ENCODE data around the gene SPRY4.
"Not testable (repeated sequence)": the region's sequence is repeated elsewhere in the genome, so short reads cannot be mapped to it uniquely, and the experiment has no call there.

The SPRY4 gene

GRCh38 chr5:142357469-142358090, 32.8 kb upstream of the SPRY4 start:
- Histone ChIP-seq H3K27me3 (ENCODE audit: control insufficient read depth, insufficient read depth, low read length, poor library complexity, severe bottlenecking) (peaks cover 48% of the 10 kb centered on the region), H3K9me3 (ENCODE audit: control insufficient read depth, low read length) (no peaks in the 10 kb centered on the region), H3K27ac (ENCODE audit: insufficient read depth, low read depth, low read length, poor library complexity, severe bottlenecking) (no peak overlapping the region), H3K4me3 (ENCODE audit: insufficient read depth, low read depth, low read length) (peak overlapping the region; percentile 70), H3K36me3 (ENCODE audit: control insufficient read depth, insufficient read depth, low read length) (no peaks in the 10 kb centered on the region), H3K4me1 (ENCODE audit: control insufficient read depth, insufficient read depth, low read length) (peaks cover 3% of the 10 kb centered on the region)
- WGBS, 2 experiments: 45 to 50% methylated on average over 14 of the region's 14 CpGs

- Histone ChIP-seq H3K4me3 (ENCODE audit: insufficient read depth, low read depth, low read length) (peak overlapping the region; percentile 70), H3K27me3 (ENCODE audit: control insufficient read depth, insufficient read depth, low read length, poor library complexity, severe bottlenecking) (peaks cover 48% of the 10 kb centered on the region), H3K27ac (ENCODE audit: insufficient read depth, low read depth, low read length, poor library complexity, severe bottlenecking) (peak overlapping the region; percentile 80), H3K36me3 (ENCODE audit: control insufficient read depth, insufficient read depth, low read length) (no peaks in the 10 kb centered on the region), H3K4me1 (ENCODE audit: control insufficient read depth, insufficient read depth, low read length) (peaks cover 3% of the 10 kb centered on the region), H3K9me3 (ENCODE audit: control insufficient read depth, low read length) (no peaks in the 10 kb centered on the region)
- 0% methylated on average over 82 of the region's 82 CpGs for WGBS, 2 experiments
Measured at GRCh38 chr5:142356716-142357468, 32.1 kb upstream of the SPRY4 start.

GRCh38 chr5:142356349-142356715, 31.5 kb upstream of the SPRY4 start:
- Histone ChIP-seq H3K27ac (ENCODE audit: insufficient read depth, low read depth, low read length, poor library complexity, severe bottlenecking) (peak overlapping the region; percentile 80), H3K9me3 (ENCODE audit: control insufficient read depth, low read length) (no peaks in the 10 kb centered on the region), H3K27me3 (ENCODE audit: control insufficient read depth, insufficient read depth, low read length, poor library complexity, severe bottlenecking) (peaks cover 48% of the 10 kb centered on the region), H3K4me1 (ENCODE audit: control insufficient read depth, insufficient read depth, low read length) (peaks cover 3% of the 10 kb centered on the region), H3K4me3 (ENCODE audit: insufficient read depth, low read depth, low read length) (peak overlapping the region; percentile 70), H3K36me3 (ENCODE audit: control insufficient read depth, insufficient read depth, low read length) (no peaks in the 10 kb centered on the region)
- WGBS, 2 experiments: 3 to 8% methylated on average over 14 of the region's 14 CpGs

- H3K27me3 ChIP-seq (ENCODE audit: control insufficient read depth, insufficient read depth, low read length, poor library complexity, severe bottlenecking): peaks cover 21% of the 10 kb centered on the region
- no peaks in the 10 kb centered on the region for H3K9me3 ChIP-seq (ENCODE audit: control insufficient read depth, low read length)
- WGBS, 2 experiments: 93 to 95% methylated on average over 4 of the region's 4 CpGs
- H3K4me3 ChIP-seq (ENCODE audit: insufficient read depth, low read depth, low read length): no peak overlapping the region
- H3K27ac ChIP-seq (ENCODE audit: insufficient read depth, low read depth, low read length, poor library complexity, severe bottlenecking): no peak overlapping the region
- no peaks in the 10 kb centered on the region for H3K4me1 ChIP-seq (ENCODE audit: control insufficient read depth, insufficient read depth, low read length)
- H3K36me3 ChIP-seq (ENCODE audit: control insufficient read depth, insufficient read depth, low read length): no peaks in the 10 kb centered on the region
Measured at GRCh38 chr5:142353071-142353472, 28.3 kb upstream of the SPRY4 start.

- H3K27me3 ChIP-seq (ENCODE audit: control insufficient read depth, insufficient read depth, low read length, poor library complexity, severe bottlenecking): no peaks in the 10 kb centered on the region
- H3K27ac ChIP-seq (ENCODE audit: insufficient read depth, low read depth, low read length, poor library complexity, severe bottlenecking): no peak overlapping the region
- H3K4me3 ChIP-seq (ENCODE audit: insufficient read depth, low read depth, low read length): no peak overlapping the region
- H3K9me3 ChIP-seq (ENCODE audit: control insufficient read depth, low read length): no peaks in the 10 kb centered on the region
- no peaks in the 10 kb centered on the region for H3K36me3 ChIP-seq (ENCODE audit: control insufficient read depth, insufficient read depth, low read length)
- H3K4me1 ChIP-seq (ENCODE audit: control insufficient read depth, insufficient read depth, low read length): no peaks in the 10 kb centered on the region
Measured at GRCh38 chr5:142350021-142350420, 25.2 kb upstream of the SPRY4 start.

GRCh38 chr5:142346706-142347105, 21.9 kb upstream of the SPRY4 start:
- H3K9me3 ChIP-seq (ENCODE audit: control insufficient read depth, low read length): peaks cover 5% of the 10 kb centered on the region
- H3K4me1 ChIP-seq (ENCODE audit: control insufficient read depth, insufficient read depth, low read length): no peaks in the 10 kb centered on the region
- H3K27me3 ChIP-seq (ENCODE audit: control insufficient read depth, insufficient read depth, low read length, poor library complexity, severe bottlenecking): no peaks in the 10 kb centered on the region
- peaks cover 3% of the 10 kb centered on the region for H3K36me3 ChIP-seq (ENCODE audit: control insufficient read depth, insufficient read depth, low read length)
- 82% methylated on average over 1 of the region's 2 CpGs; no CpG with 5 or more reads in 1 of the 2 experiments for WGBS, 2 experiments
- H3K27ac ChIP-seq (ENCODE audit: insufficient read depth, low read depth, low read length, poor library complexity, severe bottlenecking): no peak overlapping the region
- H3K4me3 ChIP-seq (ENCODE audit: insufficient read depth, low read depth, low read length): no peak overlapping the region

GRCh38 chr5:142344915-142345314, 20.1 kb upstream of the SPRY4 start:
- H3K4me3 ChIP-seq (ENCODE audit: insufficient read depth, low read depth, low read length); H3K9me3 ChIP-seq (ENCODE audit: control insufficient read depth, low read length); H3K27me3 ChIP-seq (ENCODE audit: control insufficient read depth, insufficient read depth, low read length, poor library complexity, severe bottlenecking); H3K27ac ChIP-seq (ENCODE audit: insufficient read depth, low read depth, low read length, poor library complexity, severe bottlenecking); H3K36me3 ChIP-seq (ENCODE audit: control insufficient read depth, insufficient read depth, low read length); H3K4me1 ChIP-seq (ENCODE audit: control insufficient read depth, insufficient read depth, low read length): not testable (repeated sequence)
- WGBS, 2 experiments: 88 to 92% methylated on average over 3 of the region's 3 CpGs

GRCh38 chr5:142343531-142343930, 18.7 kb upstream of the SPRY4 start:
- H3K27me3 ChIP-seq (ENCODE audit: control insufficient read depth, insufficient read depth, low read length, poor library complexity, severe bottlenecking): no peaks in the 10 kb centered on the region
- peaks cover 3% of the 10 kb centered on the region for H3K36me3 ChIP-seq (ENCODE audit: control insufficient read depth, insufficient read depth, low read length)
- 94 to 95% methylated on average over 4 of the region's 4 CpGs for WGBS, 2 experiments

GRCh38 chr5:142342128-142342981, 17.5 kb upstream of the SPRY4 start:
- Histone ChIP-seq H3K36me3 (ENCODE audit: control insufficient read depth, insufficient read depth, low read length) (peaks cover 3% of the 10 kb centered on the region), H3K4me1 (ENCODE audit: control insufficient read depth, insufficient read depth, low read length) (no peaks in the 10 kb centered on the region), H3K9me3 (ENCODE audit: control insufficient read depth, low read length) (peaks cover 5% of the 10 kb centered on the region), H3K27me3 (ENCODE audit: control insufficient read depth, insufficient read depth, low read length, poor library complexity, severe bottlenecking) (no peaks in the 10 kb centered on the region), H3K4me3 (ENCODE audit: insufficient read depth, low read depth, low read length) (no peak overlapping the region), H3K27ac (ENCODE audit: insufficient read depth, low read depth, low read length, poor library complexity, severe bottlenecking) (no peak overlapping the region)
- 88 to 90% methylated on average over 16 of the region's 16 CpGs for WGBS, 2 experiments

More at GRCh38 chr5:142343531-142343930, 18.7 kb upstream of the SPRY4 start:
- Histone ChIP-seq H3K4me3 (ENCODE audit: insufficient read depth, low read depth, low read length) (no peak overlapping the region), H3K27ac (ENCODE audit: insufficient read depth, low read depth, low read length, poor library complexity, severe bottlenecking) (no peak overlapping the region), H3K4me1 (ENCODE audit: control insufficient read depth, insufficient read depth, low read length) (no peaks in the 10 kb centered on the region), H3K9me3 (ENCODE audit: control insufficient read depth, low read length) (peaks cover 5% of the 10 kb centered on the region)

GRCh38 chr5:142339781-142340180, 15.0 kb upstream of the SPRY4 start:
- H3K4me3 ChIP-seq (ENCODE audit: insufficient read depth, low read depth, low read length): no peak overlapping the region
- H3K9me3 ChIP-seq (ENCODE audit: control insufficient read depth, low read length): peaks cover 5% of the 10 kb centered on the region
- no peaks in the 10 kb centered on the region for H3K4me1 ChIP-seq (ENCODE audit: control insufficient read depth, insufficient read depth, low read length)
- H3K36me3 ChIP-seq (ENCODE audit: control insufficient read depth, insufficient read depth, low read length): peaks cover 3% of the 10 kb centered on the region
- no peak overlapping the region for H3K27ac ChIP-seq (ENCODE audit: insufficient read depth, low read depth, low read length, poor library complexity, severe bottlenecking)
- no peaks in the 10 kb centered on the region for H3K27me3 ChIP-seq (ENCODE audit: control insufficient read depth, insufficient read depth, low read length, poor library complexity, severe bottlenecking)
- 83 to 89% methylated on average over 3 of the region's 3 CpGs for WGBS, 2 experiments

Measured in ectodermal cell (in vitro differentiated cells).